Endothelial cell of coronary artery (primary cell): Measurements from ENCODE around the gene DNAJC7. TPM values are rescaled to one million over a fixed set of nuclear protein-coding genes. Genes with fewer than 3 reads are reported as not detected.

Experiments used
- total RNA-seq: library from RNA; depleted of rRNA; stranded (reverse); fragments of >200 nt; gene quantifications from 2 replicates; pipeline ENCODE4 v1.2.3, GENCODE V29; 2014

DNAJC7 gene
- 92.2 and 100 TPM in 2 replicates for total RNA-seq

DNA sequence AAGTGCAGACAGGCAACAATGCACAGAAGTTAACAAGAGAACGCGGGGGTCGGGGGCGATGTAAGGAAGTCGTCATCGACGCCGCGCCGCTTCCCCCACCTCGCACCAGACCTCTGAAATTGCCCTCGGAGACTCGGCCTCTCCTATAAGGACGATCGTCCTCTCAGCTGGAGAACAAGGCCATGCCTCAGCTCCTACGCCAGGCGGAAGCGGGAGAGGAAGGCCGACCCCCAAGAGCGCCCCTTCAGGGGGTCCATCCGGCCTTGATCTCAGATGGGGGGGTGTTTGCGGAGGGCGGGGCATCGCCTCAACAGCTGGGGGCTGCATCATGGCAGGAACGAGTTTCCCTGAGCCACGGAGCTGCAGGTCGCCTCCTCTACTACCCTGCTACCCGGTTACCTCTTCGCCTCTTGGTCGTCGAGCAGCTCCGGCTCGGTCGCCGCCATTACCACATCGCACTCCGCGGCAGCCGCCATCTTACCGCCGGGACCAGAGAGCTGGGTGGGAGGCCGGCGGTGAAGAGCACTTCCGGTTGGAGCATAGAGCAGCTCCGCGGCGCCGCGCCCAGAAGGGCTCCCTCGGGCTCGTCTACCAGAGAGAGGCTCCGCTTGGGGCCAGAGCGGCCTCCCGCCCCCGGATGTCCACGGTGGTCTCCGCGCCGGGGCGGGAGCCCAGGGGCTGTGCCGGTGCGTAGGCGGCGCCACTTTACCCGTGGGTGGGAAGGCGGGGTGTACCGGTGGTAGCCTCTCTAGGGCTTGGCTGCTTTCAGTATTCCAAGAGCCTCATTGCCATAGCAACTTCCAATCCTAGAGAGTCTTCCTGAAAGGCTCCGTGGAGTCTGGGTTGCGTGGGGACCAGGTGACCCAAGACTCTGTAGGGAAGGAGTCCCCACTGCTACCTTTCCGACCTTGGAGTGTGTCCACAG is at the start of gene DNAJC7:
DNAJC7 (minus strand) TSS at position 499 of the 925 bp plus-strand sequence; CDS start at position 476, 23 bp downstream.

DNA sequence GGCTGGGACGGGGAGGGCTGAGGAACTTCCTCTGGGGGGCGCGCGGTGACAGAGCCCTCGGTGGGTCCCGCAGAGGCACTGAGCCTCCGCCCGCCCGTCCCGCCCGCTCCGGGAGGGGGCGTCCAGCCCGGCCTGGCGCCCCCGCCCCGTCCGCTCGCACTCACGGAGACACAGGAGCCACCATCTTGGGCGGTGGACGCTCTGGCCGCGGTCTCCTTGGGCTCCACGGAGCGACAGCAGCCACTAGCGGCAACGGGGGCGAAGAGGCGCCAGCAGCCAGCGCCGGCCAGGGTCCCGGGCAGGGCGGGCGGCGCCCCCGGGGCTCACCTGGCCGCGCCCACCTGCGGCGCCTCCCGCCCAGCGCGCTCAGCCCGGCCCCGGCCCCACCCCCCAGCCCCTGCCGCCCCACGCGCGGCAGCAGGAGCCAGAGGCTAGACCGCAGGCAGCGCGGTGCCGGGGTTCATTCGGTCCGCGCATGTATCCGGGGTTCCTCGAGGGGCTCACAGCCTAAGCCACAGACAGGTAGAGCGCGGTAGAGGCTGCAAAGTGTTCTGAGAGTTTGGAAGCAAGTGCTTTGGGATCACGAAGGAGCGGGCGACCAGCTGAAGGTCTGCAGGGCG is 33.3 kb upstream of the DNAJC7 start, which contains the start of gene C17orf113:
C17orf113 (minus strand) TSS at position 209 of the 620 bp plus-strand sequence. CDS start 7,225 bp downstream, outside the sequence.

GRCh38 chr17:42019509-42020404 is 2.5 kb upstream of the DNAJC7 start, which contains the start of gene NKIRAS2:
Gene NKIRAS2, plus strand, starts transcription at chr17:42020090. Its CDS starts 1,488 bp downstream, at chr17:42021578.

GRCh38 chr17:41966463-41967140 is 50.6 kb downstream of the DNAJC7 start, which contains the start of gene CNP:
Gene CNP, plus strand, starts transcription at chr17:41966795. Its CDS starts 90 bp downstream, at chr17:41966885.

GRCh38 chr17:41930009-41930832 is 87.0 kb downstream of the DNAJC7 start, which contains the start of gene ODAD4:
Gene ODAD4, plus strand, starts transcription at chr17:41930617. Its CDS starts 107 bp downstream, at chr17:41930724.

Other genes starting within 250 kb of the DNAJC7 start
- gene JUP, start 230.7 kb downstream of the DNAJC7 start, total RNA-seq, result 79.8 and 113 TPM in 2 replicates
- 62.4 and 107 TPM in 2 replicates for gene P3H4, start 205.5 kb downstream of the DNAJC7 start, total RNA-seq
- 103 and 201 TPM in 2 replicates for gene FKBP10, start 204.4 kb downstream of the DNAJC7 start, total RNA-seq
- 54.4 and 54.8 TPM in 2 replicates for gene NT5C3B, start 181.2 kb downstream of the DNAJC7 start, total RNA-seq
- 0.18 TPM in 1 of 2 replicates, not detected in the other for gene KLHL10, start 179.6 kb downstream of the DNAJC7 start, total RNA-seq
- gene KLHL11, start 152.0 kb downstream of the DNAJC7 start, total RNA-seq, result 23.9 and 26.9 TPM in 2 replicates
- 202 and 207 TPM in 2 replicates for gene ACLY, start 98.5 kb downstream of the DNAJC7 start, total RNA-seq
- gene ODAD4, start 86.8 kb downstream of the DNAJC7 start, total RNA-seq, result 0.18 and 0.28 TPM in 2 replicates
- gene CNP, start 50.6 kb downstream of the DNAJC7 start, total RNA-seq, result 50.8 and 58.7 TPM in 2 replicates
- gene NKIRAS2, start 2.7 kb upstream of the DNAJC7 start, total RNA-seq, result 30.4 and 33.5 TPM in 2 replicates
- gene C17orf113, start 33.2 kb upstream of the DNAJC7 start, total RNA-seq, result 0.09 and 0.28 TPM in 2 replicates
- gene ZNF385C, start 81.0 kb upstream of the DNAJC7 start, total RNA-seq, result not detected in 2 replicates
- 4.0 and 6.8 TPM in 2 replicates for gene DHX58, start 95.3 kb upstream of the DNAJC7 start, total RNA-seq
- gene KAT2A, start 103.9 kb upstream of the DNAJC7 start, total RNA-seq, result 6.9 and 13.9 TPM in 2 replicates
- gene HSPB9, start 105.4 kb upstream of the DNAJC7 start, total RNA-seq, result not detected in 2 replicates
- gene RAB5C, start 137.6 kb upstream of the DNAJC7 start, total RNA-seq, result 77.1 and 79.1 TPM in 2 replicates
- gene KCNH4, start 163.7 kb upstream of the DNAJC7 start, total RNA-seq, result under 0.01 TPM in 2 replicates
- not detected in 2 replicates for gene HCRT, start 168.0 kb upstream of the DNAJC7 start, total RNA-seq
- 8.5 and 15.0 TPM in 2 replicates for gene GHDC, start 177.1 kb upstream of the DNAJC7 start, total RNA-seq